GM23338 (cell line): Measurements from ENCODE around the gene GAL3ST2. TPM values are rescaled to one million over a fixed set of nuclear protein-coding genes. Genes with fewer than 3 reads are reported as not detected.

Experiments used
- ATAC-seq: fragments of 200-7000 bp; cut with Tn5 transposase; 3 replicates; pipeline ENCODE4 v1.9.1; 2020
- DNase-seq: peaks from one replicate; pipeline ENCODE4 v3.0.0-alpha.2; 2015; ENCODE audit warnings: low spot score
- H2AFZ ChIP-seq: fragments of 200-600 bp; sonication (generic); 2 replicates; pipeline ENCODE4 v1.8.0; 2016; ENCODE audit warnings: antibody characterized with exemption, mild to moderate bottlenecking, moderate library complexity
- H3F3A ChIP-seq: fragments of 200-600 bp; sonication (generic); replicated peaks from 2 replicates; pipeline ENCODE4 v1.8.0; 2017; ENCODE audit warnings: antibody characterized with exemption, mixed run types, low read depth
- H3K27ac ChIP-seq: fragments of 200-600 bp; sonication (generic); 2 replicates; pipeline ENCODE4 v1.6.1; 2016; ENCODE audit warnings: low read depth
- H3K27me3 ChIP-seq: fragments of 200-600 bp; sonication (generic); 2 replicates; pipeline ENCODE4 v1.8.0; 2016; ENCODE audit warnings: mild to moderate bottlenecking, mixed run types, moderate library complexity; ENCODE audit not compliant: insufficient read depth
- H3K36me3 ChIP-seq: fragments of 200-600 bp; sonication (generic); 2 replicates; pipeline ENCODE4 v1.8.0; 2016; ENCODE audit warnings: mild to moderate bottlenecking; ENCODE audit not compliant: insufficient read depth
- H3K4me1 ChIP-seq: fragments of 200-600 bp; sonication (generic); 2 replicates; pipeline ENCODE4 v1.8.0; 2016; ENCODE audit warnings: mild to moderate bottlenecking, moderate library complexity; ENCODE audit not compliant: insufficient read depth
- H3K4me2 ChIP-seq: fragments of 200-600 bp; sonication (generic); 2 replicates; pipeline ENCODE4 v1.7.1; 2017; ENCODE audit warnings: mixed run types
- H3K4me3 ChIP-seq: fragments of 200-600 bp; sonication (generic); 2 replicates; pipeline ENCODE4 v1.6.1; 2016; ENCODE audit warnings: mixed run types
- H3K79me2 ChIP-seq: fragments of 200-600 bp; sonication (generic); replicated peaks from 2 replicates; pipeline ENCODE4 v1.8.0; 2017; ENCODE audit warnings: mild to moderate bottlenecking; ENCODE audit not compliant: insufficient read depth
- H3K9me2 ChIP-seq: fragments of 200-600 bp; sonication (generic); 2 replicates; pipeline ENCODE4 v1.8.0; 2017; ENCODE audit not compliant: insufficient read depth
- H4K20me1 ChIP-seq: fragments of 200-600 bp; sonication (generic); replicated peaks from 2 replicates; pipeline ENCODE4 v1.8.0; 2017; ENCODE audit warnings: mild to moderate bottlenecking; ENCODE audit not compliant: insufficient read depth
- H3K27ac Mint-ChIP-seq: 2 replicates; pipeline ENCODE4 v1.8.0; 2020; ENCODE audit warnings: inconsistent platforms, mild to moderate bottlenecking, moderate library complexity, mixed read lengths
- H3K27me3 Mint-ChIP-seq: 3 replicates; pipeline ENCODE4 v1.8.0; 2022; ENCODE audit warnings: low read depth, mild to moderate bottlenecking, moderate library complexity, mixed read lengths, inconsistent platforms; ENCODE audit not compliant: insufficient read depth, poor library complexity
- H3K36me3 Mint-ChIP-seq: 3 replicates; pipeline ENCODE4 v1.8.0; 2021; ENCODE audit warnings: low read depth, mild to moderate bottlenecking, inconsistent platforms, moderate library complexity, mixed read lengths
- H3K4me1 Mint-ChIP-seq: 3 replicates; pipeline ENCODE4 v1.8.0; 2020; ENCODE audit warnings: mild to moderate bottlenecking, inconsistent platforms, mixed read lengths
- H3K4me3 Mint-ChIP-seq: 3 replicates; pipeline ENCODE4 v1.8.0; 2021; ENCODE audit warnings: moderate library complexity, mild to moderate bottlenecking, inconsistent platforms, mixed read lengths
- H3K9me3 Mint-ChIP-seq: 3 replicates; pipeline ENCODE4 v1.8.0; 2020; ENCODE audit warnings: moderate library complexity, mild to moderate bottlenecking, inconsistent platforms, mixed read lengths
- CREB1 ChIP-seq: fragments of 250-450 bp; sonication (Bioruptor Pico); IDR thresholded peaks from 2 replicates; pipeline ENCODE4 v1.5.0; 2020; ENCODE audit warnings: low read depth, mild to moderate bottlenecking, moderate library complexity
- EZH2 ChIP-seq: fragments of 200-600 bp; sonication (generic); IDR thresholded peaks from one replicate; pipeline ENCODE4 v1.8.0; 2017; ENCODE audit warnings: antibody characterized with exemption, mild to moderate bottlenecking, low read depth; ENCODE audit not compliant: unreplicated experiment
- EZH2phosphoT487 ChIP-seq: fragments of 200-600 bp; sonication (generic); IDR thresholded peaks from one replicate; pipeline ENCODE4 v1.8.1; 2018; ENCODE audit warnings: antibody characterized with exemption; ENCODE audit not compliant: unreplicated experiment
- JUNB ChIP-seq: IDR thresholded peaks from one replicate; pipeline ENCODE4 v1.6.1; 2016; ENCODE audit warnings: antibody characterized with exemption; ENCODE audit not compliant: unreplicated experiment
- NANOG ChIP-seq: IDR thresholded peaks from 2 replicates; pipeline ENCODE4 v1.6.1; 2016; ENCODE audit warnings: antibody characterized with exemption, borderline replicate concordance
- POLR2AphosphoS5 ChIP-seq: IDR thresholded peaks from 2 replicates; pipeline ENCODE4 v1.6.1; 2016; ENCODE audit warnings: antibody characterized with exemption, low read depth
- STAT1 ChIP-seq: IDR thresholded peaks from one replicate; pipeline ENCODE4 v1.6.1; 2016; ENCODE audit warnings: antibody characterized with exemption; ENCODE audit not compliant: unreplicated experiment
- ZNF114 ChIP-seq: fragments of 250-450 bp; sonication (Bioruptor Pico); IDR thresholded peaks from 2 replicates; pipeline ENCODE4 v1.5.0; 2020; ENCODE audit warnings: mild to moderate bottlenecking, moderate library complexity
- ZNF331 ChIP-seq: fragments of 250-450 bp; sonication (Bioruptor Pico); IDR thresholded peaks from 2 replicates; pipeline ENCODE4 v1.5.0; 2020; ENCODE audit warnings: low read depth, mild to moderate bottlenecking, moderate library complexity
- polyA plus RNA-seq: library from polyadenylated mRNA; unstranded; fragments of >200 nt; fragmentation: Nextera tagmentation; extraction: Ambion mirVana; gene quantifications from 2 replicates; pipeline ENCODE4 v1.2.1, GENCODE V29; 2016
- total RNA-seq: library from RNA; depleted of rRNA; stranded (reverse); fragments of >200 nt; shearing (Covaris generic); gene quantifications from 2 replicates; pipeline ENCODE4 v1.2.3, GENCODE V29; 2014
- TF ChIP-seq, protein P1 (sequence below): IDR thresholded peaks from 2 replicates; pipeline ENCODE4 v1.6.1; 2016; ENCODE audit warnings: antibody characterized with exemption
- TF ChIP-seq, protein P2 (sequence below): IDR thresholded peaks from one replicate; pipeline ENCODE4 v1.6.1; 2018; ENCODE audit warnings: antibody characterized with exemption; ENCODE audit not compliant: unreplicated experiment
- TF ChIP-seq, protein P3 (sequence below), 2 experiments: fragments of 200-600 bp in 1 of 2; sonication (generic) in 1 of 2; conservative IDR thresholded peaks; 2 replicates each; pipeline versions ENCODE4 v1.5.1 to v1.6.1; 2016 to 2017; ENCODE audit warnings: antibody characterized with exemption in 2 of 2, low read depth in 2 of 2, mild to moderate bottlenecking in 2 of 2, moderate library complexity in 1 of 2
- TF ChIP-seq, protein P4 (sequence below): fragments of 250-450 bp; sonication (Bioruptor Pico); IDR thresholded peaks from 2 replicates; pipeline ENCODE4 v1.5.0; 2020; ENCODE audit warnings: mild to moderate bottlenecking, moderate library complexity

Gene GAL3ST2
- total and polyA plus RNA-seq, 2 experiments from 2014 or later: 0.19 to 0.24 TPM

DNA sequence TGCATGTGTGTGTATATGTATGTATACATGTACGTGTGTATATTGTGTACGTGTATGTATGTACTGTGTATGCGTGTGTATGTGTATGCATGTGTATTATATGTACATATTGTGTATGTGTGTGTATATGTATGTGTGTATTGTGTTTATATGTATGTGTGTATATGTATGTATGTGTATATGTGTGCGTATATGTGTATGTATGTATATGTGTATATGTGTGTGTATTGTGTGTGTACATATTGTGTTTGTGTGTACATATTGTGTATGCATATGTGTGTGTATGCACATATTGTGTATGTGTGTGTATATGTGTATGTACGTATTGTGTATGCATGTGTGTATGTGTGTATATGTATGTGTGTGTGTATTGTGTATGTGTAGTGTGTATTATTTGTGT lies 16.8 kb downstream of the GAL3ST2 start:
- Histone ChIP-seq H2AFZ (no peak overlapping the region), H3K4me3 (no peak overlapping the region), H3K79me2 (no peaks in the 10 kb centered on the region), H3K4me2 (no peak overlapping the region), H3F3A (peaks cover 4% of the 10 kb centered on the region; the same call in 1 of the 2 replicates), H3K27me3 (no peaks in the 10 kb centered on the region), H3K36me3 (no peaks in the 10 kb centered on the region; the same call in 1 of the 2 replicates), H3K9me2 (no peaks in the 10 kb centered on the region), H3K4me1 (peaks cover 11% of the 10 kb centered on the region; the same call in 1 of the 2 replicates), H4K20me1 (no peaks in the 10 kb centered on the region), H3K27ac (no peak overlapping the region)
- Mint-ChIP-seq H3K4me3 (no peak overlapping the region), H3K9me3 (peaks cover 24% of the 10 kb centered on the region), H3K27ac (no peak overlapping the region), H3K27me3 (peaks cover 2% of the 10 kb centered on the region), H3K4me1 (peaks cover 18% of the 10 kb centered on the region), H3K36me3 (peaks cover 6% of the 10 kb centered on the region)
- no peak for TF ChIP-seq JUNB
- no peak for TF ChIP-seq STAT1
- no peak for TF ChIP-seq ZNF114
- no peak for TF ChIP-seq CREB1 (CRISPR knock-in tag)
- no peak for TF ChIP-seq ZNF331 (CRISPR knock-in tag)
- TF ChIP-seq, protein P1, sequence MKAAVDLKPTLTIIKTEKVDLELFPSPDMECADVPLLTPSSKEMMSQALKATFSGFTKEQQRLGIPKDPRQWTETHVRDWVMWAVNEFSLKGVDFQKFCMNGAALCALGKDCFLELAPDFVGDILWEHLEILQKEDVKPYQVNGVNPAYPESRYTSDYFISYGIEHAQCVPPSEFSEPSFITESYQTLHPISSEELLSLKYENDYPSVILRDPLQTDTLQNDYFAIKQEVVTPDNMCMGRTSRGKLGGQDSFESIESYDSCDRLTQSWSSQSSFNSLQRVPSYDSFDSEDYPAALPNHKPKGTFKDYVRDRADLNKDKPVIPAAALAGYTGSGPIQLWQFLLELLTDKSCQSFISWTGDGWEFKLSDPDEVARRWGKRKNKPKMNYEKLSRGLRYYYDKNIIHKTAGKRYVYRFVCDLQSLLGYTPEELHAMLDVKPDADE: no peak
- TF ChIP-seq EZH2: no peak
- no peak for TF ChIP-seq NANOG
- TF ChIP-seq, protein P2, sequence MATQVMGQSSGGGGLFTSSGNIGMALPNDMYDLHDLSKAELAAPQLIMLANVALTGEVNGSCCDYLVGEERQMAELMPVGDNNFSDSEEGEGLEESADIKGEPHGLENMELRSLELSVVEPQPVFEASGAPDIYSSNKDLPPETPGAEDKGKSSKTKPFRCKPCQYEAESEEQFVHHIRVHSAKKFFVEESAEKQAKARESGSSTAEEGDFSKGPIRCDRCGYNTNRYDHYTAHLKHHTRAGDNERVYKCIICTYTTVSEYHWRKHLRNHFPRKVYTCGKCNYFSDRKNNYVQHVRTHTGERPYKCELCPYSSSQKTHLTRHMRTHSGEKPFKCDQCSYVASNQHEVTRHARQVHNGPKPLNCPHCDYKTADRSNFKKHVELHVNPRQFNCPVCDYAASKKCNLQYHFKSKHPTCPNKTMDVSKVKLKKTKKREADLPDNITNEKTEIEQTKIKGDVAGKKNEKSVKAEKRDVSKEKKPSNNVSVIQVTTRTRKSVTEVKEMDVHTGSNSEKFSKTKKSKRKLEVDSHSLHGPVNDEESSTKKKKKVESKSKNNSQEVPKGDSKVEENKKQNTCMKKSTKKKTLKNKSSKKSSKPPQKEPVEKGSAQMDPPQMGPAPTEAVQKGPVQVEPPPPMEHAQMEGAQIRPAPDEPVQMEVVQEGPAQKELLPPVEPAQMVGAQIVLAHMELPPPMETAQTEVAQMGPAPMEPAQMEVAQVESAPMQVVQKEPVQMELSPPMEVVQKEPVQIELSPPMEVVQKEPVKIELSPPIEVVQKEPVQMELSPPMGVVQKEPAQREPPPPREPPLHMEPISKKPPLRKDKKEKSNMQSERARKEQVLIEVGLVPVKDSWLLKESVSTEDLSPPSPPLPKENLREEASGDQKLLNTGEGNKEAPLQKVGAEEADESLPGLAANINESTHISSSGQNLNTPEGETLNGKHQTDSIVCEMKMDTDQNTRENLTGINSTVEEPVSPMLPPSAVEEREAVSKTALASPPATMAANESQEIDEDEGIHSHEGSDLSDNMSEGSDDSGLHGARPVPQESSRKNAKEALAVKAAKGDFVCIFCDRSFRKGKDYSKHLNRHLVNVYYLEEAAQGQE: no peak
- TF ChIP-seq POLR2AphosphoS5: no peak
- no peak for TF ChIP-seq EZH2phosphoT487
- TF ChIP-seq, protein P3, sequence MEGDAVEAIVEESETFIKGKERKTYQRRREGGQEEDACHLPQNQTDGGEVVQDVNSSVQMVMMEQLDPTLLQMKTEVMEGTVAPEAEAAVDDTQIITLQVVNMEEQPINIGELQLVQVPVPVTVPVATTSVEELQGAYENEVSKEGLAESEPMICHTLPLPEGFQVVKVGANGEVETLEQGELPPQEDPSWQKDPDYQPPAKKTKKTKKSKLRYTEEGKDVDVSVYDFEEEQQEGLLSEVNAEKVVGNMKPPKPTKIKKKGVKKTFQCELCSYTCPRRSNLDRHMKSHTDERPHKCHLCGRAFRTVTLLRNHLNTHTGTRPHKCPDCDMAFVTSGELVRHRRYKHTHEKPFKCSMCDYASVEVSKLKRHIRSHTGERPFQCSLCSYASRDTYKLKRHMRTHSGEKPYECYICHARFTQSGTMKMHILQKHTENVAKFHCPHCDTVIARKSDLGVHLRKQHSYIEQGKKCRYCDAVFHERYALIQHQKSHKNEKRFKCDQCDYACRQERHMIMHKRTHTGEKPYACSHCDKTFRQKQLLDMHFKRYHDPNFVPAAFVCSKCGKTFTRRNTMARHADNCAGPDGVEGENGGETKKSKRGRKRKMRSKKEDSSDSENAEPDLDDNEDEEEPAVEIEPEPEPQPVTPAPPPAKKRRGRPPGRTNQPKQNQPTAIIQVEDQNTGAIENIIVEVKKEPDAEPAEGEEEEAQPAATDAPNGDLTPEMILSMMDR (conservative IDR thresholded peaks at IDR 0.05; ENCODE audit: low read depth in 2 of 2): no peak
- TF ChIP-seq, protein P4, sequence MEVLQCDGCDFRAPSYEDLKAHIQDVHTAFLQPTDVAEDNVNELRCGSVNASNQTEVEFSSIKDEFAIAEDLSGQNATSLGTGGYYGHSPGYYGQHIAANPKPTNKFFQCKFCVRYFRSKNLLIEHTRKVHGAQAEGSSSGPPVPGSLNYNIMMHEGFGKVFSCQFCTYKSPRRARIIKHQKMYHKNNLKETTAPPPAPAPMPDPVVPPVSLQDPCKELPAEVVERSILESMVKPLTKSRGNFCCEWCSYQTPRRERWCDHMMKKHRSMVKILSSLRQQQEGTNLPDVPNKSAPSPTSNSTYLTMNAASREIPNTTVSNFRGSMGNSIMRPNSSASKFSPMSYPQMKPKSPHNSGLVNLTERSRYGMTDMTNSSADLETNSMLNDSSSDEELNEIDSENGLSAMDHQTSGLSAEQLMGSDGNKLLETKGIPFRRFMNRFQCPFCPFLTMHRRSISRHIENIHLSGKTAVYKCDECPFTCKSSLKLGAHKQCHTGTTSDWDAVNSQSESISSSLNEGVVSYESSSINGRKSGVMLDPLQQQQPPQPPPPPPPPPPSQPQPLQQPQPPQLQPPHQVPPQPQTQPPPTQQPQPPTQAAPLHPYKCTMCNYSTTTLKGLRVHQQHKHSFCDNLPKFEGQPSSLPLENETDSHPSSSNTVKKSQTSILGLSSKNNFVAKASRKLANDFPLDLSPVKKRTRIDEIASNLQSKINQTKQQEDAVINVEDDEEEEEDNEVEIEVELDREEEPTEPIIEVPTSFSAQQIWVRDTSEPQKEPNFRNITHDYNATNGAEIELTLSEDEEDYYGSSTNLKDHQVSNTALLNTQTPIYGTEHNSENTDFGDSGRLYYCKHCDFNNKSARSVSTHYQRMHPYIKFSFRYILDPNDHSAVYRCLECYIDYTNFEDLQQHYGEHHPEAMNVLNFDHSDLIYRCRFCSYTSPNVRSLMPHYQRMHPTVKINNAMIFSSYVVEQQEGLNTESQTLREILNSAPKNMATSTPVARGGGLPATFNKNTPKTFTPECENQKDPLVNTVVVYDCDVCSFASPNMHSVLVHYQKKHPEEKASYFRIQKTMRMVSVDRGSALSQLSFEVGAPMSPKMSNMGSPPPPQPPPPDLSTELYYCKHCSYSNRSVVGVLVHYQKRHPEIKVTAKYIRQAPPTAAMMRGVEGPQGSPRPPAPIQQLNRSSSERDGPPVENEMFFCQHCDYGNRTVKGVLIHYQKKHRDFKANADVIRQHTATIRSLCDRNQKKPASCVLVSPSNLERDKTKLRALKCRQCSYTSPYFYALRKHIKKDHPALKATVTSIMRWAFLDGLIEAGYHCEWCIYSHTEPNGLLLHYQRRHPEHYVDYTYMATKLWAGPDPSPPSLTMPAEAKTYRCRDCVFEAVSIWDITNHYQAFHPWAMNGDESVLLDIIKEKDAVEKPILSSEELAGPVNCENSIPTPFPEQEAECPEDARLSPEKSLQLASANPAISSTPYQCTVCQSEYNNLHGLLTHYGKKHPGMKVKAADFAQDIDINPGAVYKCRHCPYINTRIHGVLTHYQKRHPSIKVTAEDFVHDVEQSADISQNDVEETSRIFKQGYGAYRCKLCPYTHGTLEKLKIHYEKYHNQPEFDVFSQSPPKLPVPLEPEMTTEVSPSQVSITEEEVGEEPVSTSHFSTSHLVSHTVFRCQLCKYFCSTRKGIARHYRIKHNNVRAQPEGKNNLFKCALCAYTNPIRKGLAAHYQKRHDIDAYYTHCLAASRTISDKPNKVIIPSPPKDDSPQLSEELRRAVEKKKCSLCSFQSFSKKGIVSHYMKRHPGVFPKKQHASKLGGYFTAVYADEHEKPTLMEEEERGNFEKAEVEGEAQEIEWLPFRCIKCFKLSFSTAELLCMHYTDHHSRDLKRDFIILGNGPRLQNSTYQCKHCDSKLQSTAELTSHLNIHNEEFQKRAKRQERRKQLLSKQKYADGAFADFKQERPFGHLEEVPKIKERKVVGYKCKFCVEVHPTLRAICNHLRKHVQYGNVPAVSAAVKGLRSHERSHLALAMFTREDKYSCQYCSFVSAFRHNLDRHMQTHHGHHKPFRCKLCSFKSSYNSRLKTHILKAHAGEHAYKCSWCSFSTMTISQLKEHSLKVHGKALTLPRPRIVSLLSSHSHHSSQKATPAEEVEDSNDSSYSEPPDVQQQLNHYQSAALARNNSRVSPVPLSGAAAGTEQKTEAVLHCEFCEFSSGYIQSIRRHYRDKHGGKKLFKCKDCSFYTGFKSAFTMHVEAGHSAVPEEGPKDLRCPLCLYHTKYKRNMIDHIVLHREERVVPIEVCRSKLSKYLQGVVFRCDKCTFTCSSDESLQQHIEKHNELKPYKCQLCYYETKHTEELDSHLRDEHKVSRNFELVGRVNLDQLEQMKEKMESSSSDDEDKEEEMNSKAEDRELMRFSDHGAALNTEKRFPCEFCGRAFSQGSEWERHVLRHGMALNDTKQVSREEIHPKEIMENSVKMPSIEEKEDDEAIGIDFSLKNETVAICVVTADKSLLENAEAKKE (CRISPR knock-in tag): no peak
- ATAC-seq (no peak), DNase-seq (no peak)
